DMS153 (cell line): ENCODE results near the gene SIX2.

ENCODE experiments used
- DNase-seq: peaks from one replicate; lab custom pipeline; 2025; lab: John Stamatoyannopoulos, UW

Gene SIX2

GRCh38 chr2:45018023-45018422 is 8.8 kb upstream of the SIX2 start:
- no peak for DNase-seq

- no peak for DNase-seq
Observed at GRCh38 chr2:45014831-45015230, 5.6 kb upstream of the SIX2 start.

GRCh38 chr2:45014016-45014702 is 4.9 kb upstream of the SIX2 start:
- DNase-seq: peak; percentile 19

GRCh38 chr2:45013229-45014015 is 4.2 kb upstream of the SIX2 start:
- no peak for DNase-seq

GRCh38 chr2:45012733-45013132 is 3.5 kb upstream of the SIX2 start:
- DNase-seq: no peak

GRCh38 chr2:45011621-45012602 is 2.7 kb upstream of the SIX2 start:
- no peak for DNase-seq

- no peak for DNase-seq
Observed at GRCh38 chr2:45011121-45011520, 1.9 kb upstream of the SIX2 start.

GRCh38 chr2:45010702-45011012 is 1.4 kb upstream of the SIX2 start:
- DNase-seq: no peak

- DNase-seq: no peak
Observed at GRCh38 chr2:45009928-45010701, 863 bp upstream of the SIX2 start.

- DNase-seq: peak; percentile 14
Observed at GRCh38 chr2:45008296-45009129, 739 bp downstream of the SIX2 start.

- DNase-seq: no peak
Observed at GRCh38 chr2:45007961-45008295, 1.3 kb downstream of the SIX2 start.

GRCh38 chr2:45006942-45007287 is 2.3 kb downstream of the SIX2 start:
- no peak for DNase-seq

- no peak for DNase-seq
Observed at GRCh38 chr2:45006041-45006941, 3.0 kb downstream of the SIX2 start.

GRCh38 chr2:45005261-45006002 is 3.8 kb downstream of the SIX2 start:
- DNase-seq: no peak

- no peak for DNase-seq
Observed at GRCh38 chr2:45004562-45005191, 4.6 kb downstream of the SIX2 start.

GRCh38 chr2:45003579-45004551 is 5.4 kb downstream of the SIX2 start:
- no peak for DNase-seq

GRCh38 chr2:45002686-45003085 is 6.6 kb downstream of the SIX2 start:
- DNase-seq: no peak
